ENCODE data around the gene HRH2.
"Not testable (repeated sequence)": the region's sequence is repeated elsewhere in the genome, so short reads cannot be mapped to it uniquely, and the experiment has no call there.

Gene HRH2

GRCh38 chr5:175717837-175718236 is 60.0 kb downstream of the HRH2 start:
- DNase-seq: no peak

GRCh38 chr5:175718401-175719108 is 60.7 kb downstream of the HRH2 start:
- peak; percentile 30 for DNase-seq

DNA sequence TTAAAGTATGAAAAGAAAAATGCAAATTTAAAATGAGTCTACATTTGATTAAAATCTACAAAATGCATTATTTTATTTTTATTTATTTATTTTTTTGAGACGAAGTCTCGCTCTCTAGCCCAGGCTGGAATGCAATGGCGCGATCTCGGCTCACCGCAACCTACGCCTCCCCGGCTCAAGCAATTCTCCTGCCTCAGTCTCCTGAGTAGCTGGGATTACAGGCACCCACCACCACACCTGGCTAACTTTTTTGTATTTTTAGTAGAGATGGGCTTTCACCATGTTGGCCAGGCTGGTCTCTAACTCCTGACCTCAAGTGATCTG is 61.2 kb downstream of the HRH2 start:
- DNase-seq: not testable (repeated sequence)

GRCh38 chr5:175724314-175725275 is 66.7 kb downstream of the HRH2 start:
- no peak for DNase-seq

- DNase-seq: no peak
Measured at GRCh38 chr5:175728316-175728715, 70.4 kb downstream of the HRH2 start.

DNA sequence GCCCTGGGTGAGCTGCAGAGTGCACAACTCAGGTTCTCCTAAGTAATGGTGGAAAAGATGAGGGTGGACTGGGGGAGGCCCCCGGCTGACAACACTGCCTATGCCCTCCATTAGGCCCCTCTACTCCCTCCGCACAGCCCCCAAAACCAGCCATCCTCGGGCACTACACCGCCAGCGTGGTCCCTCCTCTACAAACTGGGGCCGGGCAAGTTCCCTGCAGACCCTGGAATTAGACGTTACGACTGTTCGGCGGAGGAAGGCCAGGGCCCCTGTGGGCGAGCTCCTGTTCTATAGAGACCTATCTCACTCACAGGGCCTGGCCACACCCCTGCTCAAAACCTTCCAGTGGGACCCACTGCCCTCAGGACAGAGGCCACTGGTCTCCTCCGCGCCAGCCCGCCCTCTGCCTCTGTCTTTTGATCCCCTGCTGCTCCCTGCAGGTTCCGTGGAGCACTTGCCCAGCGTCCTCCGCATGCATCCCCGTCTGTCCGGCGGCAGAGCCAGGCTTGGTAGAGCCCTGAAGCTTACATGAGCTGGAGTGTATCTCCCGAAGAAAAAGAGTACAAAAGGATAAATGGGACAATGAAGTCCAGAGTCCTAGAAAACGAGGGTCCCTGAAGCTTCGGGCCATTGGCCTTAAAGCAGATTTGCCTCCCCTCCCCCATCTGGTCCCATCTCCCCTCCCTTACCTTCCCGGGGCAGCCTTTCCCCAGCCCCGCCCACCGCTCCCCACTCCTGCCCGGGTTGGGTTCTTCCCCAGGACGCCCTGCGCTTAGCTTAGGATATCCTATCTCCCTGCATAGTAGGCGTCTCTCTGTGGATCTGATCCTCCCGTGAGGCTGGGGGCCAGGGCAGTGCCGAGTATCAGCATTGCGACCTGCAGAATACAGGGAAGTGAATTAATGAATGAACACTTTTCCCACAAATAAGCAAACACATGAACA is 71.3 kb downstream of the HRH2 start:
- DNase-seq: no peak

DNA sequence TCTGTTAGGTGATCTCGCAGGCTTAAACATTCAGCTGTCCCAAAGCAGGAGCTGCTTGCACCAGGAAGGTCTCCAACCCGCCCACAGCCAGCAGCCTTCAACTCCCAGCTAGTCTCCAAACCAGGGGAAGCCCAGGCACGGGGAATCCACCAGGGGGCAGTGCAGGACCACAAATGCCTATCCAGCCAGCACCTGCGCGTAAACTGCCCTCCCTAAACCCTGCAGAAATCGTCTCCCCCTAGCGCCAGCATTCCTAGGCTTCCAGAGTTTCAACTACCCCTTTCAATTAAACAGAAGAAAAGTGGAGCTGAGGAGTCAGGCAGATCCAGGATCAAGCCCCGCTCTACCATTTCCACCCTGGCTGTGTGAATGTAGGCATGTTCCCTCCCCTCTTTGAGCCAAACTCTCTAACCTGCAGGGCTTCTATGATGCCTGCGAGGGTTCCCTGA is 72.0 kb downstream of the HRH2 start:
- peak; percentile 84 for DNase-seq

- no peak for DNase-seq
Measured at GRCh38 chr5:175731172-175731571, 73.3 kb downstream of the HRH2 start.

DNA sequence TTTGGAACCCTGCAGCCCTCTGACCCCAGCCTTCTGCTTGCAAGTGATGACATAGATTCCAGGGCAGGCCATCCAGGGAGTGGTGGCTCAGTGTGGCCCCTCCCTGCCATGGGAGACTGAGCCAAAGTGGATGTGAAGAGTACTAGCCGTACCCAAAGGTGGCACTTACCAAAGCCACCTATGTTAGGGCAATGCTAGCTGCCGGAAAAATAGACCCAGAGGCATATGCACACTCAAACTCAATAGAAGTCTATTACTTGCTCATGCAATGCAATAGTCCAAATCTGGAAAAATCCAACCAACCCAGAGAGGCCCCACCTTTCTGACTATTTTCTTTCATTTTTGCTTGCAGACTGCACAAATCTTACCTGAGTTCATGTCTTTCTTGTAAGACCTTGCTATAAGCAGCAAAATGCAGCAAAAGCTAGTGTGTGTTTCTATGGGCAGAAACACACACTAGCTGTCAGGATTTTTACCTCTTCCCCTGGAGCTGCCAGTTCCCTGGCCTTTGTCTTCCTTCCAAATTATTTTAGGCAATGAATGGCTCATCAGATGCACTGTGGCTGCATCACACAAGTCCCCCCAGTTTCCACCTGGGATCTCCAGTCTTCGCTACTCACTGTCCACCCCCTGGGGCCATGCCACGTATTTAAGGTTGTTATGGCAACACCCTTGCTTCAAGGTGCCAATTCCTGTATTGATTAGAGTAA is 74.0 kb downstream of the HRH2 start:
- DNase-seq: no peak

DNA sequence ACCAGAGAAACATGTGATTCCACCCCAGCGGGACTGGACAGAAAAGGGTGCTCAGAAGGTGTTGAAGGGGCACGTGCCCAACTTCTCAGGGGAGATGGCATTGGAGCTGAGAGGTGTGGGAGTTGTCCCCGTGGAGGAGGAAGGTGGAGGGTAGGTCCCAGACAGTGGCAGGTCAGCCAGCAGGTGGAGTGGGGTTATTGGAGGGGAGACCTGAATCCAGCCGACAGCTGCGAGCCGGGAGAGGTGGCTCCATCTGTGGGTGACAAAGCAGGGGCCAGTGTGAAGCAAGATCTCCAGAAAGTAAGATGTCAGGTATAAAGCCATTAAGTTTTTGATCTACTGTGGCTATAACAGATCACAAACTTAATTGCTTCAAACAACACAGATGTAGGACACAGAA is 75.1 kb downstream of the HRH2 start:
- no peak for DNase-seq

GRCh38 chr5:175734016-175734415 is 76.1 kb downstream of the HRH2 start:
- no peak for DNase-seq

DNA sequence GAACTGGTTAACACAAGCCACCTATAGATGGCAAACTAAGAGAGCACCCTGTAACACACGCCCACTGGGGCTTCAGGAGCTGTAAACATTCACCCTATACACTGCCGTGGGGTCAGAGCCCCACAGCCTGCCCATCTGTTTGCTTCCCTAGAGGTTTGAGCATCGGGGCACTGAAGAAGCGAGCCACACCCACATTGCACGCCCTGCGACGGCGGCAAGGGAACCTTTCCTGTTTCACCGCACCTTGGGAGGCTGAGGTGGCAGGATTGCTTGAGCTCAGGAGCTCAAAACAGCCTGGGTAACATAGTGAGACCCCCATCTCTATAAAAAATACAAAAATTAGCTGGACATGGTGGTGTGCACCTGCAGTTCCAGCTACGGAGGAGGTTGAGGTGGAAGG is 76.6 kb downstream of the HRH2 start:
- no peak for DNase-seq

DNA sequence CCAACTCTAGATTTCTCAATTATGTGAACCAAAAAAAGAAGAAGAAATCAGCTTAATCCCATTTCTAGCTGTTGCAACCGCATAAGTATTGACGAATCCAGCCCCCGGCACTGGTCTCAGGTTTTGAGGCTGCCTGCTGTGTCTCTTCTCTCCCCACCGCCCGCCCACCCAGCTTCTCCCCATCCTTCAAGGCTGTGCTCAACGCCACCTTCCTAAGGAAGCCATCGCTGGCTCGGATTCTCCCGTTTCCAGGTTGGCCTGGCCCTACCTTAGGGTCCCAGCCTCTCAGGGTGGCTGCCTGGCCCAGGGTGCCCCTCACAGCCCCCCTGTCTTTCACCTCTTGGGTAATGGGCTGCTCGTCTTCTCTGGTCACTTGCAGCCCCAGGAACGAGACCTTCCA is 77.8 kb downstream of the HRH2 start:
- no peak for DNase-seq

- no peak for DNase-seq
Measured at GRCh38 chr5:175736652-175737051, 78.8 kb downstream of the HRH2 start.

GRCh38 chr5:175737481-175737880 is 79.6 kb downstream of the HRH2 start:
- no peak for DNase-seq

- no peak for DNase-seq
Measured at GRCh38 chr5:175738126-175738525, 80.3 kb downstream of the HRH2 start.

DNA sequence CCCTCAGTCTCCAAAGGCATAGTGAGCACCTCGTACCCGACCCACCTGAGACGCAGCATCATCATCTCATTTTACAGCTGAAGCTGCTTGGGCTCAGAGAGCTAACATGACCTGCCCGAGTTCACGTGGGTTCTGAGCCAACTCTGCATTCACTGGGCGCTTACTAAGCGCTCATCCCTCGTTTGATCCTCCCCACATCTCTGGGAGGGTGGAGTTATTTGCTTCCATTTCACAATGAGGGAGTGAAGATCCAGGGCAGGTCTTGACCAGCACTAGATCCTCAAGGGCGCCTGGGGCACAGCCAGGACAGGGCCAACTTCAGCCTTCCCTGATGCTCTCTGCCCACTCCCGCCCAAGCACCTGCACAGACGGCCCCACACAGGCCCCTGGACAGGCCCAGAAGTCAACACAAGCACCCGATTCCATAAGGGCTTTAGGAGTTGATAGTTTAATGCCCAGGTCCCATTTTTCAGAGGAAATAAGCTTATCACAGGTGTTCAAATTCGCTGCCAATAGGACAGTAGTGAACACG is 80.8 kb downstream of the HRH2 start:
- no peak for DNase-seq

DNA sequence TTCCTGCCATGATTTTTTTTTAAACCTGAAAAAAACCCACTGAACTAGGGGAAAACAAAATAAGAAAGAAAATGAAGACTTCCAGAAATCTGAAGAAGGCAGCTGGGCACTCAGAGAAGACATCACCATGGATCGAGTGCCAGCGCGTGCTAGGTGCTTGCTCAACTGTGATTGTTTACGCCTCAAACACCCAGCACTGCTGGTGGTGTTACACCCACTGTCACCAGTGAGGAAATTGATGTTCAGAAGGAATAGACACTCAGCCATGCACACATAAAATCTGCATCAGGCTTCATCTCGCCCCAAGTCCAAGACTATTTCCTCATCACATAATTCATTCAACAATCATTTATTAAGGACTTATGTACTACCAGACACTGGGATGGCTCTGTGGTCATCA is 82.1 kb downstream of the HRH2 start:
- no peak for DNase-seq

DNA sequence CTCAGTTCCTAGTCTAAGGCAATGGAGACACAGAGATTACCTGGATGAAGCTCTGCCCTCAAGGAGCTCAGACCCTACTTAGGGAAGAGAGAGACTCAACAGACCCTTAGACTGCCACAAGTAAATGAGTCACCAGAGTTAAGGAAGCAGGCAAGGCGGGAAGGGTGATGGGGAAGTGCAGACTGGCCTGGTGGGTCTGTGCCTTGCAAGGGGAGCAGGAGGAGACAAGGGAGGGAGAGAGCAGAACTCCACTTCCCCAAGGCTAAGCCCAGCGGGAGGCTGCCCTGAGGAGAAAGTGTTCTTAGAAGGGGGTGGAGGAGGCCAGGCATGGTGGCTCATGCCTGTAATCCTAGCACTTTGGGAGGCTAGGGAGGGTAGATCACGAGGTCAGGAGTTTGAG is 83.7 kb downstream of the HRH2 start:
- DNase-seq: no peak

DNA sequence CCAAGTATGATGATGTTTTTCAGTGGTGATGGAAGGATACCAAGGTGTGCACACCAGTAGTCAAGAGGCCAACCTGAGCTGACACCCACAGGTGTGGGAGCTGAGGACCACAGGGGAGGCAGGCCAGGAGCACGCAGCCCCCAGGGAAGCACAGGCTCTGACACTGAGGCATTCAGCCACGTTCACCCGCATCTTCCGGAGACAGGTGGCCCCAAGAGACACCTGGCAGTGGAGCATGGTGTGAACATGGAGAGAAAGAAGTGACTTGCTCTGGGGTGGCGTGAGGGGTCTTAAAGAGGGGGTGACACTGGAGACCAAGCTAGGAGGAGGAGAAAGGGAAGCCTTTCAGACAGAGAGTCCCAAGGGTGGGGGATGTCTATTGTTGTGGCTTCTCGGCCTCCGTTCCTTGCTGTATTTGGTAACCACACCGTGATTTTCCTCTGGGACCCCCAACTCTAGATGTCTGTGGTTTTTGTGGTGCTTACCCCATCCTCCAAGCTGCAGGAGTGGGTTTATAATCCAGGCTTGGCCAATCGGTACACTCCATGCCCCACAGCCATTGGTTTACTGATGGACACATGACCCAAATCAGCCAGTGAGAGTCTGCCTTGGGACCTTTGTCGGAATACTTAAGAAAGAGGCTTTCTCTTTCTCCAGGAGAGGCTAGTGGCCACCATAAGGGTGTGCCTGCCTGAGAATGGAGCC is 84.6 kb downstream of the HRH2 start:
- DNase-seq: no peak

GRCh38 chr5:175743676-175744210 is 85.9 kb downstream of the HRH2 start:
- DNase-seq: no peak

Measured in activated effector memory CD4-positive, alpha-beta T cell treated with Interleukin-2 at 50 U/mL for 16 hours (primary cell).